CD4-positive, alpha-beta T cell treated with Interleukin-4 for 4 hours (primary cell): ENCODE measurements around the gene NAV3.

Source experiments
- DNase-seq: peaks from one replicate; pipeline ENCODE4 v3.0.0-alpha.2; 2020

The NAV3 gene, protein sequence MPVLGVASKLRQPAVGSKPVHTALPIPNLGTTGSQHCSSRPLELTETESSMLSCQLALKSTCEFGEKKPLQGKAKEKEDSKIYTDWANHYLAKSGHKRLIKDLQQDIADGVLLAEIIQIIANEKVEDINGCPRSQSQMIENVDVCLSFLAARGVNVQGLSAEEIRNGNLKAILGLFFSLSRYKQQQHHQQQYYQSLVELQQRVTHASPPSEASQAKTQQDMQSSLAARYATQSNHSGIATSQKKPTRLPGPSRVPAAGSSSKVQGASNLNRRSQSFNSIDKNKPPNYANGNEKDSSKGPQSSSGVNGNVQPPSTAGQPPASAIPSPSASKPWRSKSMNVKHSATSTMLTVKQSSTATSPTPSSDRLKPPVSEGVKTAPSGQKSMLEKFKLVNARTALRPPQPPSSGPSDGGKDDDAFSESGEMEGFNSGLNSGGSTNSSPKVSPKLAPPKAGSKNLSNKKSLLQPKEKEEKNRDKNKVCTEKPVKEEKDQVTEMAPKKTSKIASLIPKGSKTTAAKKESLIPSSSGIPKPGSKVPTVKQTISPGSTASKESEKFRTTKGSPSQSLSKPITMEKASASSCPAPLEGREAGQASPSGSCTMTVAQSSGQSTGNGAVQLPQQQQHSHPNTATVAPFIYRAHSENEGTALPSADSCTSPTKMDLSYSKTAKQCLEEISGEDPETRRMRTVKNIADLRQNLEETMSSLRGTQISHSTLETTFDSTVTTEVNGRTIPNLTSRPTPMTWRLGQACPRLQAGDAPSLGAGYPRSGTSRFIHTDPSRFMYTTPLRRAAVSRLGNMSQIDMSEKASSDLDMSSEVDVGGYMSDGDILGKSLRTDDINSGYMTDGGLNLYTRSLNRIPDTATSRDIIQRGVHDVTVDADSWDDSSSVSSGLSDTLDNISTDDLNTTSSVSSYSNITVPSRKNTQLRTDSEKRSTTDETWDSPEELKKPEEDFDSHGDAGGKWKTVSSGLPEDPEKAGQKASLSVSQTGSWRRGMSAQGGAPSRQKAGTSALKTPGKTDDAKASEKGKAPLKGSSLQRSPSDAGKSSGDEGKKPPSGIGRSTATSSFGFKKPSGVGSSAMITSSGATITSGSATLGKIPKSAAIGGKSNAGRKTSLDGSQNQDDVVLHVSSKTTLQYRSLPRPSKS (N-terminal part only)

DNA sequence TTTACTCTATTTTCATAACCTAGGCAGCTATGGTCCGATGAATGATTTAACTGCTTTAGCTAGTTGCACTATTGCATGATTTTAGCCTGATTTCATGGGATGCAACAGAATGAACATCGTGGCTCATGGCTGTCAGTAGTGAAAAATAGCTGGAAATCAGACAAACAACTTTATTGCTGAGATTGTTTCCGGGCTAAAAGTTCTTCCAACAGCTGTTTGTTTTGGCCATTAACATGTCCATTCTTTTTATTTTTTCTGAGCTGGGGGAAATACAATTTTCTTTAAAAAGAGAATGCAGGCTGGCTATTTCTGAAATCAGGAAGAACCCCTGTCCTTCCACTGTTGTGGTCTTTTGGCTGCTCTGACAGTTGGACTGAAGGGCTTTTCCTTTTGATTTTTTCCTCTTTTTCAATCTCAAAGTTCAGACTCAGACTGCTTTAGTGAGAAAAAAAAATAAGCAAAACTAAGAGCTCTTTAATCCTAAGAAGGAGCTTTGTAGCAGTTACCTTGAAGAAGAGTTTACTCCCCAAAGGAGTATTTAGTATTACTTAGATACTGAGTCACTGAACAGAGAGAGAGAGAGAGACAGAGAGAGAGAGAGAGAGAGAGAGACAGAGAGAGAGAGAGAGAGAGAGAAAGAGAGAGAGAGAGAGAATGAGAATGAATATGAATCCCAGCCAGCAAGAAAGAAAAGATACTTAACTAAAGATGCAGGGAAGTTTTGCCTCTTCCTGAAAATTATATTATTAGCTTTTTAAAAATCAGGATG lies at the start of gene NAV3:
Gene NAV3, plus strand, starts transcription at position 312 of the 769 bp plus-strand sequence. CDS start 568 bp downstream, outside the sequence.
- DNase-seq = no peak

GRCh38 chr12:77782034-77782433 lies 48.7 kb upstream of the NAV3 start:
- DNase-seq = no peak

DNA sequence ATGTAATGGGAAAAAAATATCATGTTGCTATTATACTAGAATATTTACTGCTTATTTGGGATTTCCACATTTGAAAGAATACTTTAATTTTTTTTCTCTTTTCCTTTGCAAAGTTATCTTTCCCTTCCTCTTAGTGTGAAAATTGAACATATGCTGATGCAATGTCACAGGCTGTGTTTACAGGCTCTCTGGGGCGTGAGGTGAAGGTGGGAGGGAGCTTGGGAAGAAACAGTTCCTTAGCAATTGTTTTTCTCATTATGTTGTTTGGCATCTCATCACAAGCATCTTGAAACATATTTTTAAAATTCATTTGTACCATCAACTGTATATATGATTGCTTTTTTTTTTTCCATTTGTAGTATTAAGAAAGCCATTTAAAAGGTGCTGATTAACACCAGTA lies 47.9 kb upstream of the NAV3 start:
- no peak for DNase-seq

DNA sequence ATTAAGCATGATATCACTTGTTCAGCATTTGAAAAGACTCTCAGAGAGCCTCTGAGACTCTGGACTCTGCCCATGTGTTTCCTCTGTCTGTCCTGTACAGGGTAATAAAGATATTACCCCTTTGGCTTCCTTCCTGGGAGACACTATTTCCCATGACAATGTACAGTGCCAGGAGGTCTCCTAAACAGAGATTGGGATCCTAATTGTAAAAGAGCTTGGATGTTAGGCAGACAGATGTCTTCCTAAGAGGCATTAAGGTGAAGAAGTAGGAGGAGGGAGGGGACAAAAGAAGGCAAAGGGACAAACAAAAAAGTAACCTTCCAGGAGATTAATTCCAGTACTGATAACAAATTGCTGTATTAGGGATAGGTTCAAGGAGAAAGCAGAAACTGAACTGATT lies 45.5 kb upstream of the NAV3 start:
- no peak for DNase-seq

GRCh38 chr12:77786675-77787074 lies 44.0 kb upstream of the NAV3 start:
- no peak for DNase-seq

GRCh38 chr12:77788231-77789168 lies 42.2 kb upstream of the NAV3 start:
- DNase-seq = no peak

GRCh38 chr12:77795699-77796098 lies 35.0 kb upstream of the NAV3 start:
- DNase-seq = no peak

DNA sequence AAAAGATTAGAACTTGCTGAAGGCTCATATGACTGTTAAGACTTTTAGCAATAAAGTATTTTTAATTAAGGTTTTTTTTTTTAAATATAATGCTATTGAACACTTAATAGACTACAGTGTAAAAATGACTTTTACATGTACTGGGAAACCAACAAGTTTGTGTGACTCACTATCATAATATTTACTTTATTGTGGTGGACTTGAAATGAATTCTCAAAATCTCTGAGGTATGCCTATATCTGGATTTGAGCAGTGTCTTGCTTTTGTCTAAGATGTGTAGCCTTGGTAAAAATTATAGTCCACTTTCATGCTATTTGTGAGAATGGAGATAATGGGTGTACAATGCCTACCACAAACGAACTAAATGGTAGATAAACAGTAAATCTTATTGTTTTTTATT lies 33.9 kb upstream of the NAV3 start:
- no peak for DNase-seq

DNA sequence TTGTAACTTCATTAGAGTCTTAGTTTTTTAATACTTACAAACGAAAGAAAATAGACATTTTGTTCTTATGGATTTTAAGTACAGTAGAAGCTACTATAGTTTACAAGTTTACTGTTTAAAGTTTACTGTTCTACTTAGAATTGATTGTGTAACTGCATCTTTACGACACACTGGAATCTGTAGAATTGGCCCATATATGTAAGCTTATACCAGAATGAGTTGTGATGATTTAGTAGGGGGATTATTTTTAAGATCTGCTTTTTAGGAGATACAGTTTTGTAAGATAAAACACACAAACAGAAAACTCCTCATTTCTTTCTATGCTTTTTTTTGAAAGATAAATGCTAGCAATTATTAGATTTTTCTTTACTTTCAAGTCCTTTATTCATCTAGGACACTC lies 30.2 kb upstream of the NAV3 start:
- no peak for DNase-seq

- DNase-seq = no peak
Observed at GRCh38 chr12:77808534-77808933, 22.2 kb upstream of the NAV3 start.

DNA sequence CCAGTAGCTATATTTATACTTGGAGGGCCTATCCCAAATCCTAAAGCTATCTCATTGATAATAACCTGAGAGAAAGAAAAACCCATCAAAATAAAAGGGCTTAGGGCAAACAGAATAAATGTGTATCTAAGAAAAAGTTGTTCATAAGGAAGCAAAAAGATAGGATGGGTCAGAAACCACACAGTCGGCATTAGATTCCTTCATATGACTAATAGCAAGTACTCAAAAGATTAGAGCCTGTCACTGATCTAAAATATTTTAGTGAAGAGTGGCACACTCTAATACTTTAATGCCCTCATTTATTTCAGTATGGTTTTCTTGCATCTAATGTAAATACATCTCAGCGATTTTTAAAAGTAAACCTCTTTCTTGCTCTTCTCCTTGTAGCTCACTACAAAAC lies 17.1 kb upstream of the NAV3 start:
- DNase-seq = no peak

- DNase-seq = no peak
Observed at GRCh38 chr12:77814386-77814785, 16.3 kb upstream of the NAV3 start.

DNA sequence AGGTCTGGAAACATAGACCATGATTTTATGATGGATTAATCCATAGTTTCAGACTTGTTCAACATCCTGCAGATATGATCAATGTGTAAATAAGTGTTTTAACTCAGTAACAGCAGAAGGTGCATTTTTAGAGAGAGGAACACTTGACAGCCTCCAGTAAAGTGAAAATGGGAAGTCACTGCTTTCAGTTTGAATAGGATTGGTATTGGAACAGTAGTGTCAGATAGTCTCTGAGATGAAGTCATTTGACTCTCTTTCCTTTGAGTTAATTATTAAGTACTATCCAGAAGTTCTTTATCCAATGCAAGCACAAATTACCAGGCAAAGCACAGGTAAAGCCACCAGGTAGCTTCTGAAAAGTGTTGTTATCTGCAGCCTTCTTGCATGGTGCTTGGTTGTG lies 14.5 kb upstream of the NAV3 start:
- DNase-seq = no peak

GRCh38 chr12:77817276-77817675 lies 13.4 kb upstream of the NAV3 start:
- DNase-seq = no peak

DNA sequence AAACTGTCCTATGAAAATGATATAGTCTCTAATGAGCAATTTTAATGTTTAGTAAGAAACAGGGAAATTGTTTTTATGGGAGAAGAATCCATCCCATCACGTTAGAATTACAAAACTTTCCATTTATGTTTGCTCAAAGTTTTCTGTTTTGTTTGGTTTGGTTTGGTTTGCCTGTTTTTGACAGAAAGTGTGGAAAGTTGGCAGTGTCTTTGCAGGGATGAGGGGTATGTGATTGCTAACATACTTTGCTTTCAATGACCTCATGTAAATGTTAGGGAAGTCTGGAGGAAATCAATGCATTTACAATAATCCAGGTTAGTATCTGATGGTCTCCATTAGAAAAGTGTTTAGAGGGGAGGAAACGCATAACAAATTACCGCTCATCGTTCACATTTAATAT lies 12.3 kb upstream of the NAV3 start:
- DNase-seq = no peak

- DNase-seq = no peak
Observed at GRCh38 chr12:77821699-77822203, 8.9 kb upstream of the NAV3 start.

GRCh38 chr12:77833329-77833728 lies 2.6 kb downstream of the NAV3 start:
- no peak for DNase-seq

DNA sequence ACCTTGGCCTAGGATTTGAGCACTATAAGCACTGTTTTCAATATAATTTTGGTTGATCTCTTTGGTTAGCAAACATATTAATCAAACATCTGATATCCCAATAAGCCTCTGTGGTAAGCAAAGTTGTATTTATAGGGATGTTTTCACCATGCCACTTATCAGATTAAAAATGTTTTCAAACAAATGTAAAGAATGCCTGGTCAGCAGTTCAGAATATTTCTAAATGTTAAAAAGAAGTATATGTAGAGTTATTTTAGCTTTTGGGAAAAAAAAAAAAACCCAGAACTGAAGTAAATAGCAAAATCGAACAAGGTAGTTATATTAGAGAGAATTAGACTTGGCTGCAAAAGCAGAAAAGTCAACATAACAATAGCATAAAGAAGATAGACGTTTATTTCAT lies 3.9 kb downstream of the NAV3 start:
- DNase-seq = no peak

- DNase-seq = no peak
Observed at GRCh38 chr12:77835969-77836368, 5.3 kb downstream of the NAV3 start.

- DNase-seq = no peak
Observed at GRCh38 chr12:77837876-77838291, 7.2 kb downstream of the NAV3 start.

DNA sequence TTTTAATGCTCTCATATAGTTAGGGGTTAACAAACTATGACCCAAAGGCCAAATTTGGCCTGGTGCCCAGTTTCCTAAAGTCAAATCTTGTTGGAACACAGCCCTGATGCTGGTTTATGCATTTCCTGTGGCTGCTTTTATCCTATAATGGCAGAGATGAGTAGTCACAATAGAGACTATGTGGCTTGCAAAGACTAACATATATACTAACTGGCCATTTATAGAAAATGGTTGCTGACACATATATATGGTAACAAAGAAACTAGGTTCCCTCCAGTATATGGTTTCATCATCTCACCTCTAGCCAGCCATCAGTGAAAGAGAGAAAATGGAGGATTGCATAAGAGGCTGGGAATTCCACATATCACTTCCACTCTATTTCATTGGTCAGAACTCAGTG lies 10.8 kb downstream of the NAV3 start:
- DNase-seq = no peak
